HepG2 (cell line): Measurements from ENCODE around the gene SPNS3. TPM values are rescaled to one million over a fixed set of nuclear protein-coding genes. Genes with fewer than 3 reads are reported as not detected.

ENCODE experiments used
- ATAC-seq: fragments of 200-7000 bp; cut with Tn5 transposase; 3 replicates; pipeline ENCODE4 v1.9.1; 2020; ENCODE audit warnings: mild to moderate bottlenecking, moderate library complexity
- BruUV-seq: library from RNA; stranded (reverse); fragments of 400-500 nt; replicated peaks from 2 replicates; lab custom pipeline; 2021; lab: Mats Ljungman, UMichigan
- CTCF ChIA-PET: fragments of 300-600 bp; formaldehyde crosslinking; extraction: SDS; loops from one replicate; lab custom pipeline; 2021; ENCODE audit warnings: low total read pairs, inconsistent platforms, low intra/inter-chr PET ratio; lab: Yijun Ruan, JAX
- POLR2A ChIA-PET: fragments of 350-600 bp; sonication (Branson Sonifier 250); formaldehyde crosslinking; loops from one replicate; lab custom pipeline; 2020; ENCODE audit warnings: antibody characterized with exemption, inconsistent platforms; lab: Yijun Ruan, JAX
- DNase-seq: peaks from one replicate; pipeline ENCODE4 v3.0.0-alpha.2; 2015; ENCODE audit warnings: low spot score
- FAIRE-seq: peaks from 3 replicates; lab custom pipeline; 2011; peaks lifted over from hg19 to GRCh38; lab: Jason Lieb, UNC
- H2AFZ ChIP-seq: one replicate; pipeline ENCODE4 v1.6.1; 2011; ENCODE audit warnings: low read length, inconsistent platforms
- H3K27ac ChIP-seq: fragments of 300-600 bp; 3 replicates; pipeline ENCODE4 v1.8.0; 2011; ENCODE audit warnings: mixed run types, mild to moderate bottlenecking, mixed read lengths, low read length, inconsistent platforms; ENCODE audit not compliant: insufficient read depth; ENCODE audit errors: extremely low read length
- H3K27me3 ChIP-seq, 2 experiments: fragments of 200-600 bp in 1 of 2; 2 replicates in 1 of 2; 3 replicates in 1 of 2; pipeline versions ENCODE4 v1.6.0 to v1.8.0; 2011; ENCODE audit warnings: low read length in 2 of 2, mild to moderate bottlenecking in 2 of 2, moderate library complexity in 2 of 2, inconsistent platforms in 1 of 2; ENCODE audit not compliant: insufficient read depth in 2 of 2, control insufficient read depth in 1 of 2
- H3K36me3 ChIP-seq, 2 experiments: fragments of 200-600 bp in 1 of 2; replicated peaks in 1 of 2; 2 replicates in 1 of 2; 3 replicates in 1 of 2; pipeline versions ENCODE4 v1.5.1 to v1.8.0; 2011; ENCODE audit warnings: low read length in 2 of 2, inconsistent platforms in 1 of 2; ENCODE audit not compliant: insufficient read depth in 2 of 2, control insufficient read depth in 1 of 2
- H3K4me1 ChIP-seq: 2 replicates; pipeline ENCODE4 v1.5.1; 2012; ENCODE audit warnings: low read length, inconsistent platforms; ENCODE audit not compliant: insufficient read depth
- H3K4me2 ChIP-seq: 2 replicates; pipeline ENCODE4 v1.6.0; 2011; ENCODE audit warnings: low read depth, low read length, inconsistent platforms
- H3K4me3 ChIP-seq, 3 experiments: fragments of 200-600 bp in 1 of 3; sonication (generic), shearing (Covaris generic) in 1 of 3; replicated peaks in 1 of 3; 2 replicates each; pipeline ENCODE4 v1.5.1; 2011 to 2016; ENCODE audit warnings: low read length in 3 of 3, inconsistent platforms in 2 of 3, low read depth in 2 of 3, mild to moderate bottlenecking in 2 of 3, control low read depth in 1 of 3, mixed read lengths in 1 of 3; ENCODE audit not compliant: insufficient read depth in 1 of 3
- H3K79me2 ChIP-seq: one replicate; pipeline ENCODE4 v1.6.1; 2011; ENCODE audit warnings: low read length, inconsistent platforms; ENCODE audit not compliant: insufficient read depth
- H3K9ac ChIP-seq: 2 replicates; pipeline ENCODE4 v1.6.0; 2011; ENCODE audit warnings: mild to moderate bottlenecking, low read depth, low read length, inconsistent platforms; ENCODE audit not compliant: insufficient read depth
- H3K9me3 ChIP-seq: 2 replicates; pipeline ENCODE4 v1.5.1; 2012; ENCODE audit warnings: mild to moderate bottlenecking, low read length
- H4K20me1 ChIP-seq: 2 replicates; pipeline ENCODE4 v1.6.0; 2011; ENCODE audit warnings: inconsistent platforms, mild to moderate bottlenecking, low read length, moderate library complexity; ENCODE audit not compliant: insufficient read depth
- CBX2 ChIP-seq, 2 experiments: fragments of 200-600 bp in 1 of 2; sonication (generic); formaldehyde crosslinking in 1 of 2; IDR thresholded peaks; 2 replicates each; pipeline versions ENCODE4 v1.7.0 to v1.8.1; 2018 to 2022; ENCODE audit warnings: low read depth in 2 of 2, low read length in 1 of 2, mild to moderate bottlenecking in 1 of 2, missing genetic modification reagents in 1 of 2
- FOSL2 ChIP-seq: sonication (generic); formaldehyde crosslinking; IDR thresholded peaks from 2 replicates; pipeline ENCODE4 v1.4.0; 2020; ENCODE audit warnings: missing genetic modification reagents
- TEAD3 ChIP-seq: optimal IDR thresholded peaks from 2 replicates; pipeline ENCODE3; 2016; ENCODE audit warnings: borderline replicate concordance
- WGBS: methylation state at CpG from one replicate; pipeline ENCODE4 v1.1.6; 2017; ENCODE audit warnings: low lambda C conversion rate; 5-methylcytosine and 5-hydroxymethylcytosine counted together
- in situ Hi-C: cut with HindIII; loops from 2 replicates; pipeline ENCODE4 v1.10.0; 2017; ENCODE audit warnings: low pct_unique_long_range_greater_than_20kb; ENCODE audit not compliant: extremely low pct_ligation_motif_present
- intact Hi-C: fragments of 100-400 bp; cut with micrococcal nuclease; formaldehyde crosslinking; loops from one replicate; pipeline ENCODE4 v1.10.0; 2022; ENCODE audit not compliant: unreplicated experiment
- polyA plus RNA-seq, 8 experiments: library from polyadenylated mRNA; depleted of rRNA in 3 of 8; stranded (reverse) in 7 of 8; unstranded in 1 of 8; fragments of >200 nt; fragmentation: Illumina TruSeq in 4 of 8; extraction: Trizol in 4 of 8; gene quantifications; 2 replicates each; pipeline versions ENCODE4 v1.2.1 to v1.2.3, GENCODE V29; 2011 to 2016; ENCODE audit warnings: low read depth in 4 of 8, missing spikeins in 1 of 8, mixed read lengths in 1 of 8; ENCODE audit not compliant: insufficient read depth in 1 of 8
- total RNA-seq, 5 experiments: library from RNA; depleted of rRNA; stranded (reverse); fragments of >200 nt; fragmentation: Illumina TruSeq; extraction: Trizol; gene quantifications; 2 replicates each; pipeline ENCODE4 v1.2.3, GENCODE V29; 2016; ENCODE audit warnings: low read depth in 1 of 5
- TF ChIP-seq, protein P1 (sequence below): sonication (generic); formaldehyde crosslinking; IDR thresholded peaks from 2 replicates; pipeline ENCODE4 v1.8.0; 2022; ENCODE audit warnings: low read depth, missing genetic modification reagents

SPNS3 gene
- total and polyA plus RNA-seq, 2 of the 13 experiments (the other 11 are each of a cell fraction or from before 2014, with no cell fraction given): not detected

DNA sequence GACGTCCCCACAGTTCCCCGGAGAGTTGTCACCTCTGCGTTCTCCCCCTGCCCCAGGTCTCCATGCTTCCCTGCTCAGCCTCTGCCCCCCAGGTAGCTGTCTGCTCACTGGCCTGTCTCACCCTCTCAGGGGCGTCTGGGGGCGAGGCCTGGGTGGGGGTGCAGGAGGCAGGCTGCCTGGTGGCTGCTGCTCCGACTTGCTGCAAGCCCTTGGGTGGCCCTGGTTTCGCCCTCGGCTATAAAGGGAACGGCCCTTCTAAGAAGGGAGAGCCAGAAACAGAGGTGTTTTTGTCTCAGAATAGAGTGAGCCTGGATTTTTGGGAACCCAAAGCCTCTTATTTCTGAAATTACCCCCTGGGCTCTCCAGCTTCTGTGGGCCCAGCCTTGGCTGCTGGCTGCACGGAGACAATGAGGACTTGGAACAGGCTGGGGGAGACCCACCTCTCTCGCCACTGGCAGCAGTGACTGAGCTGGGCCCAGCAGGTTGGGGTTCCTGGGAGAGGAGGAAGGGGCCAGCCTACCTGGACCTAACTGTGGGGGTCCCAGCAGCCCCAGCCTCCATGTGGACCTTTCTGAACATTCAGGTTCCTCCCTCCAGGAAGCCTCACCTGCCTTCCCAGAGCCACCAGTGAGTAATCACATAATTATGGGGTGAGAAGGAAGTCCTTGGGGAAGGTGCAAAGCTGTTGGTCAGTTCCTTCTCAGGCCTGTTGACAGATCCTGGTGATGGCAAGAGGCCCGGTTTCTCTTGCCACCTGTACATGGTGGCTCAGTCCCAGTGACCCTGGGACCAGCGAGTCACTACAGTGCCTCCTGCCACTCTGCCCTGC lies 49.5 kb downstream of the SPNS3 start:
- POLR2A ChIA-PET: no interaction called here
- no peaks in the 10 kb centered on the region for H3K79me2 ChIP-seq

More for the DNA sequence above, 49.5 kb downstream of the SPNS3 start:
- intact Hi-C loops (loop anchor here (5.0 kb wide), 1 partner anchor 36 kb away; no protein-coding TSS in a partner anchor), in situ Hi-C loops (loop anchor here (5.0 kb wide), 1 partner anchor 46 kb away; no protein-coding TSS in a partner anchor)
- Histone ChIP-seq H3K4me1 (peaks cover 48% of the 10 kb centered on the region), H3K9me3 (no peaks in the 10 kb centered on the region), H3K36me3 (no peaks in the 10 kb centered on the region), H3K27me3 (peaks cover 5 to 41% of the 10 kb centered on the region in 2 experiments; a peak in 3 of 5 replicates), H3K27ac (no peak overlapping the region), H2AFZ (no peak overlapping the region), H3K4me2 (peak overlapping the region; percentile 2; the same call in 1 of the 2 replicates), H3K9ac (no peak overlapping the region), H3K4me3 (no peak overlapping the region)
- no peak for DNase-seq
- no peak for FAIRE-seq
- 40% methylated on average over 4 of the region's 13 CpGs for WGBS
- ATAC-seq: no peak
- CTCF ChIA-PET: no interaction called here
- BruUV-seq: no TSS peak
- TF ChIP-seq, protein P1, sequence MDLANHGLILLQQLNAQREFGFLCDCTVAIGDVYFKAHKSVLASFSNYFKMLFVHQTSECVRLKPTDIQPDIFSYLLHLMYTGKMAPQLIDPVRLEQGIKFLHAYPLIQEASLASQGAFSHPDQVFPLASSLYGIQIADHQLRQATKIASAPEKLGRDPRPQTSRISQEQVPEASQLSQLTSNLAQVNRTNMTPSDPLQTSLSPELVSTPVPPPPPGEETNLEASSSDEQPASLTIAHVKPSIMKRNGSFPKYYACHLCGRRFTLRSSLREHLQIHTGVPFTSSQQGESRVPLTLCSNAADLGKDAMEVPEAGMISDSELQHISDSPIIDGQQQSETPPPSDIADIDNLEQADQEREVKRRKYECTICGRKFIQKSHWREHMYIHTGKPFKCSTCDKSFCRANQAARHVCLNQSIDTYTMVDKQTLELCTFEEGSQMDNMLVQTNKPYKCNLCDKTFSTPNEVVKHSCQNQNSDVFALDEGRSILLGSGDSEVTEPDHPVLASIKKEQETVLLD (CRISPR knock-in tag): no peak
- TF ChIP-seq FOSL2 (CRISPR knock-in tag): peak; percentile 57
- no peak for TF ChIP-seq CBX2 (IDR thresholded peaks at IDR 0.05; ENCODE audit: low read depth, low read length)
- no peak for TF ChIP-seq CBX2 (CRISPR knock-in tag; IDR thresholded peaks at IDR 0.05; ENCODE audit: low read depth)
- TF ChIP-seq TEAD3: peak; percentile 65
- TF ChIP-seq, all 625 proteins: peak for 2
- no peaks in the 10 kb centered on the region for H4K20me1 ChIP-seq
